GM23248 (cell line): ENCODE data around the gene BMPR1B.

Source experiments
- EZH2 ChIP-seq: fragments of 200-600 bp; sonication (generic); IDR thresholded peaks from 2 replicates; pipeline ENCODE4 v1.6.1; 2018; ENCODE audit warnings: antibody characterized with exemption, mild to moderate bottlenecking; ENCODE audit not compliant: insufficient read depth, poor library complexity, severe bottlenecking
- EZH2phosphoT487 ChIP-seq: fragments of 200-600 bp; sonication (generic); IDR thresholded peaks from 2 replicates; pipeline ENCODE4 v1.6.1; 2018; ENCODE audit warnings: antibody characterized with exemption, moderate library complexity, mild to moderate bottlenecking, low read depth; ENCODE audit not compliant: insufficient read depth

DNA sequence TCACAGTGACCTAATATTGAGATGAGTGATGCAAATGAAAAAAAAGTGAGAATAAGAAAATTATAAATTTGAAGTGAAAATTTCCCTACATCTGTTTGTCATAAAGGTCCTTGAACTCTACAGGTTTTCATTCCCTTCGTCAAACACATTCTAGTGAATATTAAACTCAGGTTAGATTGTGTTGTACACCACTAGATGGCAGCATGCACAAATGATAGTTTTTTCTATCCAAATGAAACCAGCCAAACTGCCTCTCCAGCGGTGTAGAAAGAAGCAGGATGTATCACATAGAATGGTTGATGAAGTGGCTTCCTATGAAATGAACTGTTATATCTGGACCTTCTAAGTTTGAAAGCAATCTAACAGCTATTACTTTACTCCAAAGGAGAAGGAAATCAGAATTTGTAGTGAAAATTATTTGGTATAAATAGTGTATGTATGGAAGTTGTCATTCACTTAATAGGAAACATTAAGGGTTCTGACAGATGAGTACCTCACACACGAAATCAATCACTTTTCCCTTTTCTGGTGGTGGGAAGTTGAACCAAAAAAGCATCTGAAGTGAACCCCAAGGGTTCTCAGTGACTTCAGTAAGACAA, 408.3 kb downstream of the BMPR1B start:
- no peak for TF ChIP-seq EZH2phosphoT487
- TF ChIP-seq EZH2 = no peak
